Heart right ventricle (tissue), 16 donors: ENCODE measurements around the gene TOMM40L. TPM values are rescaled to one million over a fixed set of nuclear protein-coding genes. Genes with fewer than 3 reads are reported as not detected.
A peak's percentile ranks its signal among the peaks of the same experiment; 100 is the strongest.

Experiments
- ATAC-seq, 8 donors: fragments of 200-7000 bp; cut with Tn5 transposase; one replicate each; pipeline ENCODE4 v1.9.1; 2020; ENCODE audit warnings: mild to moderate bottlenecking in 8 of 8, moderate library complexity in 8 of 8, moderate number of reproducible peaks in 1 of 8
- DNase-seq, 2 donors: peaks; one replicate each; pipeline ENCODE4 v3.0.0-alpha.2; 2020
- H3K27ac ChIP-seq, 10 donors: fragments of 200-600 bp; sonication (generic) in 2 of 10; one replicate each; pipeline versions ENCODE4 v1.5.0 to v1.8.0; 2020 to 2022; ENCODE audit warnings: mild to moderate bottlenecking in 3 of 10
- H3K27me3 ChIP-seq, 7 donors: fragments of 200-600 bp; one replicate each; pipeline ENCODE4 v1.8.0; 2021 to 2022; ENCODE audit warnings: mild to moderate bottlenecking in 2 of 7
- H3K36me3 ChIP-seq, 9 donors: fragments of 200-600 bp; sonication (generic) in 1 of 9; one replicate each; pipeline versions ENCODE4 v1.5.0 to v1.8.0; 2020 to 2022; ENCODE audit warnings: mild to moderate bottlenecking in 2 of 9
- H3K4me1 ChIP-seq, 9 donors: fragments of 200-600 bp; sonication (generic) in 1 of 9; one replicate each; pipeline versions ENCODE4 v1.5.0 to v1.8.0; 2020 to 2022; ENCODE audit warnings: mild to moderate bottlenecking in 4 of 9
- H3K4me3 ChIP-seq, 10 donors: fragments of 200-600 bp; sonication (generic) in 2 of 10; one replicate each; pipeline versions ENCODE4 v1.5.0 to v1.8.0; 2020 to 2022; ENCODE audit warnings: mild to moderate bottlenecking in 7 of 10, moderate library complexity in 2 of 10
- H3K9me3 ChIP-seq, 11 donors: fragments of 200-600 bp in 10 of 11; sonication (generic) in 2 of 11; one replicate each; pipeline versions ENCODE4 v1.5.0 to v1.8.0; 2013 to 2022; ENCODE audit warnings: mild to moderate bottlenecking in 2 of 11, control low read depth in 1 of 11, moderate library complexity in 1 of 11
- WGBS, 2 donors: extraction: QIAGEN DNeasy Blood & Tissue Kit; methylation state at CpG; one replicate each; pipeline ENCODE4 v1.1.7; 2013; ENCODE audit warnings: inconsistent platforms in 1 of 2; 5-methylcytosine and 5-hydroxymethylcytosine counted together
- intact Hi-C, 10 donors: fragments of 100-400 bp; cut with DNase I; formaldehyde crosslinking; loops; one replicate each; pipeline versions ENCODE4 v1.11.1 to v1.14.2; 2022
- long read RNA-seq, 3 donors: library from polyadenylated mRNA; unstranded; transcript quantifications; one replicate each; pipeline ENCODE4 v2.0.0, GENCODE V29; 2020 to 2021
- polyA plus RNA-seq, 2 donors: library from polyadenylated mRNA; stranded (reverse); fragments of 200-250 nt; gene quantifications; one replicate each; pipeline ENCODE4 v1.2.3, GENCODE V29; 2013
- total RNA-seq, 10 donors: library from RNA; stranded (reverse); fragmentation: NEBNext Ultra II Directional in 3 of 10; extraction: Animal tissue kit (Norgen Biotek cat#: 25700) in 3 of 10; gene quantifications; one replicate each; pipeline versions ENCODE4 v1.2.1 to v1.2.4, GENCODE V29; 2021 to 2023
- TF ChIP-seq, protein P1 (sequence below), 9 donors: fragments of 200-600 bp; sonication (generic) in 2 of 9; IDR thresholded peaks; one replicate each; pipeline versions ENCODE4 v1.5.0 to v1.8.0; 2021 to 2022; ENCODE audit warnings: antibody characterized with exemption in 9 of 9, mild to moderate bottlenecking in 5 of 9, moderate library complexity in 1 of 9
- donor health status: Arrhythmogenic right ventricular cardiomyopathy.
- donor health status: ischemic (EF 13 %, LVEDD 7.1; RV severe dilation, severe dysfunction).
- donor health status: healthy with polysubstance abuse.
- donor health status: DM: no; HTN: yes; CAD: no.
- donor health status: DM: no; HTN: no; CAD: no.
- donor health status: ischemic (EF 25% LVEDD 6.9; RV normal size, moderate dysfunction).
- donor health status: ischemic (EF 25% LVEDD 5.7; RV mildly dilated, moderate dysfunction).
- donor health status: healthy.
- donor health status: DM: yes; HTN: yes; CAD: no.
- donor health status: Ischemic cardiomyopathy.
- donor health status: ischemic (EF 35%, LVEDD 5.7; RV mildly dilated, moderate dysfunction).
- donor health status: nonischemic (EF 11% LVEDD 7.7; RV severe dilation, severe dysfunction).
- donor health status: DM: yes; HTN: yes; CAD: no.
- donor health status: PGD.
- donor health status: ischemic (EF 29% LVEDD 5.4; RV normal size, mild dysfunction).
- donor health status: nonischemic (EF 23%, LVEDD 6.1; RV moderate dilation, normal function).

Gene TOMM40L
- 10 to 100 TPM; 29.8 to 37.6 (median 33.2) TPM for total RNA-seq
- 10 to 100 TPM; 17.6 to 29.3 TPM for polyA plus RNA-seq
- long read RNA-seq, donor 1, transcript TOMM40L-202 (10 exons, 2,708 nt): major isoform, 13 of 37 reads
- long read RNA-seq, donor 1, partial matches to known transcripts: 10 of 37 reads
- long read RNA-seq, donor 1, other reads (novel, unspliced or antisense): 8 of 37 reads
- long read RNA-seq, donor 2, transcript TOMM40L-202 (10 exons, 2,708 nt): major isoform, 17 of 32 reads
- long read RNA-seq, donor 2, partial matches to known transcripts: 2 of 32 reads
- long read RNA-seq, donor 2, other reads (novel, unspliced or antisense): 8 of 32 reads
- long read RNA-seq, donor 3, transcript TOMM40L-202 (10 exons, 2,708 nt): major isoform, 11 of 31 reads
- long read RNA-seq, donor 3, partial matches to known transcripts: 6 of 31 reads
- long read RNA-seq, donor 3, other reads (novel, unspliced or antisense): 9 of 31 reads

DNA sequence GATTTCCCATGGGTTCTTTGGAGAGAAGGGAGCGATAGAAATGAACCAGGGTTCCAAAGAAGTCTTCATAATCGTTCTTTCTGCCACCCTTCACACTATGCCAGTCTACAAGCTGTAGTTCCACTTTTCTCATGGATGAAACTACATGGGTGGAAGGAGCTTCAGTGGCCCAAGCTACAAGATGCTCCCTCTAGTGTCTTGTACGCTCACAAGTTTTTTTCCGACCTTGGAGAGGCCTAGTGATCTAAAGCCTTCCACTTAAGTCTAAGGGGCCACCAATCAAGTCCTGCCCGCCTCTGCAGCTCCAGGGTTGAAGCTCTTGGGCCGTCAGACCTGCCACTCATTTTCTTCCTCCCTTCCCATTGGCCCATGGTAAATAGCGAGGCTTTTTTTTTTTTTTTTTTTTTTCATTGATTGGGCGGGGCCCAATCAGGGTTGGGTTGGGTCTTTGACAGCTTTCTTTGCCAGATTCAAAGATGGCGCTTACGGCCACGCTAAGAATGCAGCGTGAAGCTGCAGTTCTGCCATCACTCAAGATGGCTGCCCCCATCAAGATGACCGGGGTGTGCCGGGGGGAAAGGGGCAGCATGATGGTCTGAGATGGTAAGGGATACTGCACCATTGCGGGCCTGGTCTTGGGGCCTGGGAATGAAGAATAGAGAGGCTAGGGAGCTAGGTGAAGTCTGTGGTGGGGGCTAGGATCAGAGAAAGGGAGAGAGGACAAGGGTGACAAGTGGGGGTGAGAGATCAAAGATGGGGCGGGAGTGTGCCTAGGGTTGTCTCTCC lies at the start of gene TOMM40L:
Gene TOMM40L, plus strand, starts transcription at position 527 of the 786 bp plus-strand sequence. CDS start 430 bp downstream, outside the sequence.
- peak; percentile 85 to 95 for DNase-seq
- H3K36me3 ChIP-seq: peaks cover 0 to 30% (median 25%) of the 10 kb centered on the region in 9 donors
- intact Hi-C loops: loop anchor here (1.0 to 10.0 kb wide), 11 partner anchors 23 to 159 kb away; partner anchors contain the start of genes SDHC (in 4 of the 10), CFAP126 (in 3 of the 10) and NDUFS2 (in 2 of the 10)
- H3K9me3 ChIP-seq: no peaks in the 10 kb centered on the region
- ATAC-seq: peak; percentile 95 to 97 (median 96)
- H3K4me3 ChIP-seq: peak within 1 kb of the TSS; percentile 50 to 94 (median 68)
- H3K27me3 ChIP-seq: no peaks in the 10 kb centered on the region
- peaks cover 6 to 30% (median 25%) of the 10 kb centered on the region in 9 donors for H3K4me1 ChIP-seq
- TF ChIP-seq, protein P1, sequence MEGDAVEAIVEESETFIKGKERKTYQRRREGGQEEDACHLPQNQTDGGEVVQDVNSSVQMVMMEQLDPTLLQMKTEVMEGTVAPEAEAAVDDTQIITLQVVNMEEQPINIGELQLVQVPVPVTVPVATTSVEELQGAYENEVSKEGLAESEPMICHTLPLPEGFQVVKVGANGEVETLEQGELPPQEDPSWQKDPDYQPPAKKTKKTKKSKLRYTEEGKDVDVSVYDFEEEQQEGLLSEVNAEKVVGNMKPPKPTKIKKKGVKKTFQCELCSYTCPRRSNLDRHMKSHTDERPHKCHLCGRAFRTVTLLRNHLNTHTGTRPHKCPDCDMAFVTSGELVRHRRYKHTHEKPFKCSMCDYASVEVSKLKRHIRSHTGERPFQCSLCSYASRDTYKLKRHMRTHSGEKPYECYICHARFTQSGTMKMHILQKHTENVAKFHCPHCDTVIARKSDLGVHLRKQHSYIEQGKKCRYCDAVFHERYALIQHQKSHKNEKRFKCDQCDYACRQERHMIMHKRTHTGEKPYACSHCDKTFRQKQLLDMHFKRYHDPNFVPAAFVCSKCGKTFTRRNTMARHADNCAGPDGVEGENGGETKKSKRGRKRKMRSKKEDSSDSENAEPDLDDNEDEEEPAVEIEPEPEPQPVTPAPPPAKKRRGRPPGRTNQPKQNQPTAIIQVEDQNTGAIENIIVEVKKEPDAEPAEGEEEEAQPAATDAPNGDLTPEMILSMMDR (IDR thresholded peaks at IDR 0.05): peak; percentile 17 to 76 (median 57)
- H3K27ac ChIP-seq: peak within 1 kb of the TSS; percentile 51 to 92 (median 86)
- WGBS, 2 donors: 5 to 6% methylated on average over 16 of the region's 16 CpGs

DNA sequence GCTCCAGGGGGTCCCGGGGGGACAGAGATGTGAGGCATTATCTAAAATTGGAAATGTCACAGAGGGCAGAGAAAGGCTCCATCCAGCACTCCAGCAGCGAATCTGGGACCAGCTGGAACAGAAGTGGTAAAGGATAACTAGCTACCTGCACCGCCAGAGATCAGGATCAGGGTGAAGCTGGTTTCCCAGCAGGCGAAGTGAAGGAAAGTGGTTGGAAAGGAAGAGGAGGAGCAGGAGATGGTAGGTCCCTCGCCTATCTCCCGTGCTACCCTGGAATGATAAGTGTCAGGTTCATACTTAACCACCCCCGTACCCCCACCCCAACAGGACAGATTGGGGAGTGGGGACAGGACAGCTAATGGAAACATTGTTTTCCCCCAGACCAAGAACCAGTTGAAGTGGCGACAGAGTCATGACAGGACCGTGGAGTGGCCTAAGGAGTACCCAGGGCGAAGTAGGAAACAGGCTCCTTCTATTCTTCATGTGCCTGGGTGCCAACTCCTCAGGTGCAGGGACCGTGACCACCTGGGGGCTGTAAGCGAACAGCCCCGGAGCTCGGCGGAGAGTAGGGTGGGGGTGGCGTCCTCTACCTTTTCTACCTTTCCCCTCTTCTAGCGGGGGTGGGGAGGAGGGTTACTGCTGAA lies 49.3 kb upstream of the TOMM40L start:
- intact Hi-C loops: no loop called here

DNA sequence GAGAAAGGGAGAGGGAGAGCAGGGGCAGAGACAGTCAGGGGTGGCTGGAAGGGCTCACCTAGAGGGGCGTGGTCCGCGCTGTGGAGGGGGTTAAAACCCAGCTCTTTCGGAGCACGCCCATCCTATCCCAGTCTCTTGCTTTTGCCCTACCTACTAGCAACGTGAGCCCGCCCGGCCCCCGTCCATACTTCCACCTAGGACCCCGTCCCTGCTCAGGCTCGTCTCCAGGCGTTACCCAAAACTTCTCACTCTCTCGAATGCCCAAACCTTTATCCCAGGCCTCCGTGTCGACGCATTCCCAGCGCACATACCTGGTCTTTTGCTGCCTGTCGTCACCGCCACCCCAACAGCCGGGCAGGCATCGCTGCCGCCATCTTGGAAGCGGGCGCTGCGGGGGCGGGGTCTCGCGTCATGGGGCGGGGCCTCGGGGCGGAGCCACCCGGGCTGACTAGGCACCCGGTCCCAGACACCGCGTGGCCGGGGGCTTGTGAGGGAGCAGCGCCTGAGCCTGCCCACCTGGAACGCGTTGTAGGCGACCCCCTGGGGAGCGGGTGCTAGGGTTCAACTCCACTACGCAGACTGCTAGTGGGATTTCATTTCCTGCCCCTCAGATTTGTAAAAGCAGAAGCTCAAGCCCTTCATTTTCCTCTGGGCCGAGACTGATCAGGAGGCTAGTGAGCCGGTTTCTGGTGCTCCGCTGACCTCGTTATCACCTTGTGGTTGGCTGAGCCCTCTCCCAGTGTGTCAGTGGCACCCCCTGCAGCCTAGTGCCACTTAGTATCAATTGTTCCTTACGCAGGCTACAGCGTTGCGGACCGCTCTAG lies 48.5 kb upstream of the TOMM40L start, which contains the start of gene B4GALT3:
Gene B4GALT3, minus strand, starts transcription at position 396 of the 824 bp plus-strand sequence. CDS start 1,447 bp downstream, outside the sequence.
- WGBS, 2 donors: 3 to 4% methylated on average over 50 of the region's 50 CpGs
- Histone ChIP-seq H3K4me1 (peaks cover 3 to 53% (median 29%) of the 10 kb centered on the region in 9 donors), H3K27me3 (no peaks in the 10 kb centered on the region), H3K27ac (peak within 1 kb of the TSS; percentile 70 to 93 (median 88)), H3K36me3 (peaks cover 0 to 40% (median 10%) of the 10 kb centered on the region in 9 donors), H3K9me3 (no peaks in the 10 kb centered on the region), H3K4me3 (peak within 1 kb of the TSS; percentile 60 to 89 (median 76))
- TF ChIP-seq, protein P1 (IDR thresholded peaks at IDR 0.05): peak in 6 of 9 donors; percentile 12 to 46 (median 24)
- ATAC-seq (peak; percentile 95 to 98 (median 97)), DNase-seq (peak; percentile 89 to 93)
- intact Hi-C loops: no loop called here

More for the DNA sequence above, 49.3 kb upstream of the TOMM40L start:
- TF ChIP-seq, protein P1 (IDR thresholded peaks at IDR 0.05): no peak
- DNase-seq (no peak), ATAC-seq (peak in 5 of 8 donors; percentile 4 to 42 (median 12))
- Histone ChIP-seq H3K27ac (peak overlapping the region; percentile 70 to 93 (median 88)), H3K4me3 (peak overlapping the region; percentile 60 to 89 (median 76)), H3K9me3 (no peaks in the 10 kb centered on the region), H3K4me1 (peaks cover 3 to 49% (median 36%) of the 10 kb centered on the region in 9 donors), H3K36me3 (peaks cover 0 to 48% (median 15%) of the 10 kb centered on the region in 9 donors), H3K27me3 (no peaks in the 10 kb centered on the region)
- WGBS, 2 donors: 16 to 19% methylated on average over 17 of the region's 17 CpGs
